Measurements from ENCODE around the gene TRIM9.

TRIM9 gene

DNA sequence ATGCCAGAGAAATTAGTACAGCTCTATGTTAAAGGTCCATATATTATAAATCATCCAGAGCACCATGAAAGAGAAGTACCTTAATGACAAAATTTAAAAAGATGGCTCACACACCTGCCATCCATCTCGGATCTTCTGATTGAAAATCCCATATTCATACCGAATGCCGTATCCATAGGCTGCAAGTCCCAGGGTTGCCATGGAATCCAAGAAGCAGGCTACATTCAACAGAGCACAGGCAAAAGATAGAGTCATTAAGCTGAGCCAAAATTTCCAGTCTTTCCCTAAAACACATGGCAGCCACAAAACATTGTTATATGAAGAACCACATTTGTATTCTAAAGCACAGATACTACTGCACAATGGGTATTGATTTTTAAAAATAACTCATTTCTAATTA is 163.3 kb downstream of the TRIM9 start:
- no peak for DNase-seq

DNA sequence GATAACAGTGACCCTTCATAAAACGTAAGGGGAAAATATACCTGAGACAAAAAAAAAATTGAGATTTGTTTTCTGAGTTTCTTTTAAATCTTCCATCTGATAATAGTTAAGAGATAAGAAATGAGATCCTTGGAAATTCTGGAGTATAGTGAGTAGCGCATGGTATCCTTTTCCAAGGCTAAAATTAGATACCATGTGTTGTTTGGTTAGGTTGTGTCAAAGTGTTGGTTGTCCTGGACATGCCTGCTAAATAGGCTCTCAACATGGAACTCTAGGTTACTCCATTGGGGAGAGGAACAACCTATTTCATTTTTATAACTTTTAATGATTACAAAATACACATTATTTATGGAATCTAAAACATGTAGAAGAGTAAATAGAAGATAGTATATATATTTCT is 165.4 kb downstream of the TRIM9 start:
- DNase-seq: no peak

DNA sequence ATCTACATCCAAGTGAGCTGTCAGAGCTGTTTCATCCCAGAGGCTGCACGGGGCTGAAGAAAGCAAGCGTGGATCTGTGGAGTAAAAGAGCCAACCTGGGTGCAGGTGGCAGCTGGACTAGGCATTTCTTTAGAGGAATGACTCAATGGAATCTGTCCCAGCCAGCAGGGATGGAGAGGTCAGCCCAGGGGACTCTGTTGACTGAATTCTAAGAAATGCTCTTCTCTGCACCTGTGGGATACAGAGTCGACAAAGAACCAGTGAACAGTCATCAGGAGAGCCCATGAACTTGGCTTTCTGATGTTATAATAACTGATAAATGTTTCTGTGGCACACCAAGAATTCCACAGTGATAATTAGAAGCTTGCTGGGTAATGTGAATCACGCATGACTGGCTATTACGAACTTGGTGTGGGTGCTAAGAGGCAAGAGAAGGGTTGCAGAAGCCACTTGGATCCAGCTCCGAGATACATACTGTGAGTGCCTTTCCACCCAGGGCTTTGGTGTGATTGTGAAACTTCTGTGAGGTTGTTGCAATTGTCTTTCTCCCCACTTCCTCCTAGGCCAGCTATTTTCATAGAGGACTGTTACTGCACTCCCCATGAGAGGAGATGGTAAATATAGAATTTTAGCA is 166.8 kb downstream of the TRIM9 start:
- DNase-seq: peak; percentile 85

GRCh38 chr14:50926851-50927386 is 168.0 kb downstream of the TRIM9 start:
- no peak for DNase-seq

All from HCEC 1CT (cell line).